GM23248 (cell line): ENCODE results near the gene ETV6. TPM values are rescaled to one million over a fixed set of nuclear protein-coding genes. Genes with fewer than 3 reads are reported as not detected.

Experiments
- DNase-seq: peaks from one replicate; pipeline ENCODE4 v3.0.0-alpha.2; 2015
- H2AFZ ChIP-seq: fragments of 200-600 bp; sonication (generic); 2 replicates; pipeline ENCODE4 v1.6.1; 2016; ENCODE audit warnings: antibody characterized with exemption
- H3F3A ChIP-seq: fragments of 200-600 bp; sonication (generic); 2 replicates; pipeline ENCODE4 v1.6.1; 2016; ENCODE audit warnings: mild to moderate bottlenecking, antibody characterized with exemption, mixed run types; ENCODE audit not compliant: insufficient read depth
- H3K27ac ChIP-seq: fragments of 200-600 bp; sonication (generic); 2 replicates; pipeline ENCODE4 v1.5.1; 2016; ENCODE audit warnings: mild to moderate bottlenecking
- H3K27me3 ChIP-seq: fragments of 200-600 bp; sonication (generic); replicated peaks from 2 replicates; pipeline ENCODE4 v1.6.1; 2016; ENCODE audit warnings: mild to moderate bottlenecking; ENCODE audit not compliant: insufficient read depth
- H3K36me3 ChIP-seq: fragments of 200-600 bp; sonication (generic); 2 replicates; pipeline ENCODE4 v1.6.1; 2016; ENCODE audit warnings: low read depth, mild to moderate bottlenecking
- H3K4me1 ChIP-seq: fragments of 200-600 bp; sonication (generic); 2 replicates; pipeline ENCODE4 v1.6.1; 2016; ENCODE audit warnings: mild to moderate bottlenecking; ENCODE audit not compliant: insufficient read depth
- H3K4me2 ChIP-seq: fragments of 200-600 bp; sonication (generic); one replicate; pipeline ENCODE4 v1.6.1; 2016; ENCODE audit warnings: mild to moderate bottlenecking; ENCODE audit not compliant: unreplicated experiment
- H3K4me3 ChIP-seq: fragments of 200-600 bp; sonication (generic); 2 replicates; pipeline ENCODE4 v1.5.1; 2016; ENCODE audit warnings: mild to moderate bottlenecking
- H3K79me2 ChIP-seq: fragments of 200-600 bp; sonication (generic); 2 replicates; pipeline ENCODE4 v1.6.1; 2016; ENCODE audit warnings: mild to moderate bottlenecking; ENCODE audit not compliant: insufficient read depth
- H3K9ac ChIP-seq: fragments of 200-600 bp; sonication (generic); 2 replicates; pipeline ENCODE4 v1.6.1; 2016; ENCODE audit warnings: mild to moderate bottlenecking
- H3K9me2 ChIP-seq: fragments of 200-600 bp; sonication (generic); 2 replicates; pipeline ENCODE4 v1.6.1; 2016; ENCODE audit warnings: mixed run types, mild to moderate bottlenecking, moderate library complexity; ENCODE audit not compliant: insufficient read depth
- H3K9me3 ChIP-seq: fragments of 200-600 bp; sonication (generic); one replicate; pipeline ENCODE4 v1.6.1; 2017; ENCODE audit warnings: low read depth
- H4K20me1 ChIP-seq: fragments of 200-600 bp; sonication (generic); 2 replicates; pipeline ENCODE4 v1.6.0; 2016; ENCODE audit not compliant: insufficient read depth
- EZH2 ChIP-seq: fragments of 200-600 bp; sonication (generic); IDR thresholded peaks from 2 replicates; pipeline ENCODE4 v1.6.1; 2018; ENCODE audit warnings: antibody characterized with exemption, mild to moderate bottlenecking; ENCODE audit not compliant: insufficient read depth, poor library complexity, severe bottlenecking
- EZH2phosphoT487 ChIP-seq: fragments of 200-600 bp; sonication (generic); IDR thresholded peaks from 2 replicates; pipeline ENCODE4 v1.6.1; 2018; ENCODE audit warnings: antibody characterized with exemption, moderate library complexity, mild to moderate bottlenecking, low read depth; ENCODE audit not compliant: insufficient read depth
- WGBS, 2 experiments: methylation state at CpG; one replicate each; pipeline ENCODE4 v1.1.6; 2015 to 2017; ENCODE audit warnings: low lambda C conversion rate in 2 of 2, low coverage in 1 of 2; ENCODE audit errors: missing lambda C conversion rate in 2 of 2; 5-methylcytosine and 5-hydroxymethylcytosine counted together
- in situ Hi-C: fragments of 300-500 bp; cut with MboI; formaldehyde crosslinking; loops from 2 replicates; pipeline ENCODE4 v1.15.0; 2020
- polyA plus RNA-seq: library from polyadenylated mRNA; unstranded; fragments of >200 nt; fragmentation: Nextera tagmentation; extraction: Ambion mirVana; gene quantifications from 2 replicates; pipeline ENCODE4 v1.2.1, GENCODE V29; 2016
- total RNA-seq: library from RNA; depleted of rRNA; stranded (reverse); fragments of >200 nt; shearing (Covaris generic); gene quantifications from 2 replicates; pipeline ENCODE4 v1.2.3, GENCODE V29; 2014

Gene ETV6
- total and polyA plus RNA-seq, 2 experiments from 2014 or later: 2.5 to 10.4 TPM

- H3F3A ChIP-seq: no peaks in the 10 kb centered on the region
- no peak for DNase-seq
- H3K9me2 ChIP-seq: no peaks in the 10 kb centered on the region
- H3K4me2 ChIP-seq: no peak overlapping the region
- H3K27ac ChIP-seq: no peak overlapping the region
- peaks cover 24% of the 10 kb centered on the region for H3K36me3 ChIP-seq
- H3K9me3 ChIP-seq: no peaks in the 10 kb centered on the region
- WGBS, 2 experiments: 87 to 88% methylated on average over 19 of the region's 19 CpGs
- no peaks in the 10 kb centered on the region for H3K4me1 ChIP-seq
- no peaks in the 10 kb centered on the region; the same call in 1 of the 2 replicates for H4K20me1 ChIP-seq
- H3K4me3 ChIP-seq: no peak overlapping the region
- H3K79me2 ChIP-seq: no peaks in the 10 kb centered on the region
- no peaks in the 10 kb centered on the region for H3K27me3 ChIP-seq
- H2AFZ ChIP-seq: no peak overlapping the region
- no peak overlapping the region for H3K9ac ChIP-seq
- TF ChIP-seq EZH2 (no peak), EZH2phosphoT487 (no peak)
- in situ Hi-C loops: no loop called here
Observed at GRCh38 chr12:11849757-11850504, 200.5 kb downstream of the ETV6 start.

GRCh38 chr12:11853126-11853525 lies 203.7 kb downstream of the ETV6 start:
- Histone ChIP-seq H3K4me2 (no peak overlapping the region), H3K9me2 (no peaks in the 10 kb centered on the region), H3K36me3 (peaks cover 14% of the 10 kb centered on the region; the same call in 1 of the 2 replicates), H3K4me3 (no peak overlapping the region), H3K4me1 (no peaks in the 10 kb centered on the region), H3K9me3 (no peaks in the 10 kb centered on the region), H3F3A (no peaks in the 10 kb centered on the region), H3K27me3 (no peaks in the 10 kb centered on the region), H2AFZ (no peak overlapping the region), H4K20me1 (no peaks in the 10 kb centered on the region), H3K27ac (no peak overlapping the region), H3K79me2 (no peaks in the 10 kb centered on the region), H3K9ac (no peak overlapping the region)
- in situ Hi-C loops: no loop called here
- 88 to 90% methylated on average over 12 of the region's 12 CpGs for WGBS, 2 experiments
- TF ChIP-seq EZH2 (no peak), EZH2phosphoT487 (no peak)
- no peak for DNase-seq

- H3K27ac ChIP-seq: no peak overlapping the region
- H3K4me1 ChIP-seq: no peaks in the 10 kb centered on the region
- no peaks in the 10 kb centered on the region for H3K27me3 ChIP-seq
- no peak overlapping the region for H3K9ac ChIP-seq
- H3K4me2 ChIP-seq: no peak overlapping the region
- WGBS, 2 experiments: 88 to 90% methylated on average over 12 to 13 of the region's 13 CpGs
- no peak overlapping the region for H2AFZ ChIP-seq
- no peak overlapping the region for H3K4me3 ChIP-seq
- TF ChIP-seq EZH2phosphoT487 (no peak), EZH2 (no peak)
- no peaks in the 10 kb centered on the region for H3K9me3 ChIP-seq
- no peaks in the 10 kb centered on the region for H3K9me2 ChIP-seq
- in situ Hi-C loops: no loop called here
- peaks cover 14% of the 10 kb centered on the region; the same call in 1 of the 2 replicates for H3K36me3 ChIP-seq
- H3F3A ChIP-seq: no peaks in the 10 kb centered on the region
- H4K20me1 ChIP-seq: no peaks in the 10 kb centered on the region
- H3K79me2 ChIP-seq: no peaks in the 10 kb centered on the region
- no peak for DNase-seq
Observed at GRCh38 chr12:11854011-11854499, 204.6 kb downstream of the ETV6 start.

GRCh38 chr12:11855983-11856374 lies 206.5 kb downstream of the ETV6 start:
- DNase-seq: no peak
- TF ChIP-seq EZH2: no peak
- no peak for TF ChIP-seq EZH2phosphoT487
- no peak overlapping the region for H3K4me2 ChIP-seq
- no peaks in the 10 kb centered on the region for H3K9me2 ChIP-seq
- H2AFZ ChIP-seq: no peak overlapping the region
- no peak overlapping the region for H3K27ac ChIP-seq
- no peaks in the 10 kb centered on the region for H4K20me1 ChIP-seq
- no peak overlapping the region for H3K4me3 ChIP-seq
- H3K36me3 ChIP-seq: peaks cover 14% of the 10 kb centered on the region; the same call in 1 of the 2 replicates
- H3K4me1 ChIP-seq: no peaks in the 10 kb centered on the region
- H3K9me3 ChIP-seq: no peaks in the 10 kb centered on the region
- no peaks in the 10 kb centered on the region for H3K79me2 ChIP-seq
- in situ Hi-C loops: no loop called here
- no peak overlapping the region for H3K9ac ChIP-seq
- H3K27me3 ChIP-seq: no peaks in the 10 kb centered on the region
- WGBS, 2 experiments: 97 to 99% methylated on average over 4 of the region's 4 CpGs
- H3F3A ChIP-seq: no peaks in the 10 kb centered on the region
